OCI-LY7 (cell line): ENCODE measurements around the gene MRPL23.

ENCODE experiments used
- EZH2phosphoT487 ChIP-seq: fragments of 200-600 bp; sonication (generic); IDR thresholded peaks from 2 replicates; pipeline ENCODE4 v1.6.1; 2018; ENCODE audit warnings: low read depth, borderline replicate concordance, mild to moderate bottlenecking, mixed run types, antibody characterized with exemption, low read length, moderate library complexity, mixed read lengths
- TF ChIP-seq, protein P1 (sequence below): fragments of 200-600 bp; sonication (generic); conservative IDR thresholded peaks from 2 replicates; pipeline ENCODE4 v1.5.1; 2014; ENCODE audit warnings: mild to moderate bottlenecking, antibody characterized with exemption, low read length, moderate library complexity, mixed read lengths

DNA sequence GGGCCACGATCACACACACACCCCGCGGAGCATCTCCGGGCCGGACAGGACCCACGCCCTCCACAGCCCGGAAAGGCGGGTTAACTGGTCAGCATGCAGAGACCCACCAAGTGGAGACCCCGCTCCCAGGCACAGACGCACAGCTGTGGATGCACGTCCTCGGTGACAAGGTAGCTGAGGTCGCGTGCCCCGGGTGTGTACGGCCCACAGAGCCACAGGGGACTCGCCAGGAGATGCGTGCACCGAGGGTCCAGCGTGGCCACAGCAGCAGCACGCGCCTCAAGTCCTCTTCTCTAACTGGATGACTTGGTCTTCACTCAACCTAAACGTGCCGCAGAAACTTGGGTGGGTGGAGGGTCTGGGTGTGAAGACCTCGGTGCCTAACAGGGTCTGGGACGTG, 45.0 kb downstream of the MRPL23 start:
- TF ChIP-seq, protein P1, sequence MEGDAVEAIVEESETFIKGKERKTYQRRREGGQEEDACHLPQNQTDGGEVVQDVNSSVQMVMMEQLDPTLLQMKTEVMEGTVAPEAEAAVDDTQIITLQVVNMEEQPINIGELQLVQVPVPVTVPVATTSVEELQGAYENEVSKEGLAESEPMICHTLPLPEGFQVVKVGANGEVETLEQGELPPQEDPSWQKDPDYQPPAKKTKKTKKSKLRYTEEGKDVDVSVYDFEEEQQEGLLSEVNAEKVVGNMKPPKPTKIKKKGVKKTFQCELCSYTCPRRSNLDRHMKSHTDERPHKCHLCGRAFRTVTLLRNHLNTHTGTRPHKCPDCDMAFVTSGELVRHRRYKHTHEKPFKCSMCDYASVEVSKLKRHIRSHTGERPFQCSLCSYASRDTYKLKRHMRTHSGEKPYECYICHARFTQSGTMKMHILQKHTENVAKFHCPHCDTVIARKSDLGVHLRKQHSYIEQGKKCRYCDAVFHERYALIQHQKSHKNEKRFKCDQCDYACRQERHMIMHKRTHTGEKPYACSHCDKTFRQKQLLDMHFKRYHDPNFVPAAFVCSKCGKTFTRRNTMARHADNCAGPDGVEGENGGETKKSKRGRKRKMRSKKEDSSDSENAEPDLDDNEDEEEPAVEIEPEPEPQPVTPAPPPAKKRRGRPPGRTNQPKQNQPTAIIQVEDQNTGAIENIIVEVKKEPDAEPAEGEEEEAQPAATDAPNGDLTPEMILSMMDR: no peak
- TF ChIP-seq EZH2phosphoT487: no peak
